Placental epithelial cell (primary cell): ENCODE data around the gene RAB14. TPM values are rescaled to one million over a fixed set of nuclear protein-coding genes. Genes with fewer than 3 reads are reported as not detected.

Experiments used
- small RNA-seq: library from RNA; depleted of rRNA; stranded (forward); fragments of <200 nt; gene quantifications from one replicate; pipeline ENCODE3, GENCODE V24; 2012
- total RNA-seq: library from RNA; depleted of rRNA; stranded (reverse); fragments of >200 nt; gene quantifications from 2 replicates; pipeline ENCODE4 v1.2.3, GENCODE V29; 2012

RAB14 gene
- 26.7 and 29.4 TPM in 2 replicates for total RNA-seq

GRCh38 chr9:121201738-121202533 is at the start of gene RAB14:
RAB14 (minus strand) TSS chr9:121201869; CDS start chr9:121193412, 8,457 bp downstream.

Small RNAs within 50 kb of the gene (small RNA-seq; reads per million reads assigned to genes)
- gene RN7SL181P = not detected

Other genes starting within 250 kb of the RAB14 start
- gene C5, start 151.6 kb downstream of the RAB14 start, total RNA-seq = 1.6 and 3.9 TPM in 2 replicates
- gene CNTRL, start 126.9 kb downstream of the RAB14 start, total RNA-seq = 7.5 and 8.0 TPM in 2 replicates
- 682 and 744 TPM in 2 replicates for gene GSN, start 66.3 kb upstream of the RAB14 start, total RNA-seq
- gene STOM, start 168.4 kb upstream of the RAB14 start, total RNA-seq = 27.1 and 29.4 TPM in 2 replicates